ENCODE measurements around the gene ITGB1. TPM values are rescaled to one million over a fixed set of nuclear protein-coding genes. Genes with fewer than 3 reads are reported as not detected.

The ITGB1 gene
- total RNA-seq, 2 donors from 2014 or later, result 1,541 to 1,574 TPM

GRCh38 chr10:32932225-32932729 lies 25.8 kb downstream of the ITGB1 start:
- DNase-seq (ENCODE audit: low spot score) (no peak), ATAC-seq (ENCODE audit: insufficient number of reproducible peaks, low FRiP score, low read depth) (no peak)
- H3K9me3 ChIP-seq, result no peaks in the 10 kb centered on the region
- peaks cover 9% of the 10 kb centered on the region for H3K36me3 ChIP-seq
- no peak overlapping the region for H3K4me3 ChIP-seq
- no peak overlapping the region for H3K27ac ChIP-seq
- TF ChIP-seq CTCF (IDR thresholded peaks at IDR 0.05), result no peak
- peaks cover 19 to 41% of the 10 kb centered on the region in 2 donors for H3K4me1 ChIP-seq (ENCODE audit: control insufficient read depth in 1 of 2, low read depth in 2 of 2)
- H3K27me3 ChIP-seq (replicated peaks; ENCODE audit: insufficient read depth), result no peaks in the 10 kb centered on the region

- Histone ChIP-seq H3K27me3 (replicated peaks; ENCODE audit: insufficient read depth) (no peaks in the 10 kb centered on the region), H3K9me3 (no peaks in the 10 kb centered on the region), H3K36me3 (peaks cover 15% of the 10 kb centered on the region), H3K27ac (no peak overlapping the region), H3K4me3 (no peak overlapping the region), H3K4me1 (ENCODE audit: control insufficient read depth in 1 of 2, low read depth in 2 of 2) (peaks cover 22 to 34% of the 10 kb centered on the region in 2 donors)
- DNase-seq (ENCODE audit: low spot score), result no peak
- ATAC-seq (ENCODE audit: insufficient number of reproducible peaks, low FRiP score, low read depth), result no peak
- TF ChIP-seq CTCF (IDR thresholded peaks at IDR 0.05), result no peak
Measured at GRCh38 chr10:32931593-32931992, 26.4 kb downstream of the ITGB1 start.

GRCh38 chr10:32930036-32930435 lies 28.0 kb downstream of the ITGB1 start:
- H3K4me3 ChIP-seq, result no peak overlapping the region
- peaks cover 15 to 21% of the 10 kb centered on the region in 2 donors for H3K4me1 ChIP-seq (ENCODE audit: control insufficient read depth in 1 of 2, low read depth in 2 of 2)
- no peaks in the 10 kb centered on the region for H3K9me3 ChIP-seq
- no peak for TF ChIP-seq CTCF (IDR thresholded peaks at IDR 0.05)
- H3K27ac ChIP-seq, result no peak overlapping the region
- DNase-seq (ENCODE audit: low spot score) (no peak), ATAC-seq (ENCODE audit: insufficient number of reproducible peaks, low FRiP score, low read depth) (no peak)
- peaks cover 27% of the 10 kb centered on the region for H3K36me3 ChIP-seq
- H3K27me3 ChIP-seq (replicated peaks; ENCODE audit: insufficient read depth), result no peaks in the 10 kb centered on the region

- peaks cover 25% of the 10 kb centered on the region for H3K36me3 ChIP-seq
- ATAC-seq (ENCODE audit: insufficient number of reproducible peaks, low FRiP score, low read depth), result no peak
- no peak for DNase-seq (ENCODE audit: low spot score)
- no peak for TF ChIP-seq CTCF (IDR thresholded peaks at IDR 0.05)
- H3K4me1 ChIP-seq (ENCODE audit: control insufficient read depth in 1 of 2, low read depth in 2 of 2), result peaks cover 11 to 17% of the 10 kb centered on the region in 2 donors
- H3K9me3 ChIP-seq, result no peaks in the 10 kb centered on the region
- H3K27ac ChIP-seq, result no peak overlapping the region
- no peak overlapping the region for H3K4me3 ChIP-seq
- H3K27me3 ChIP-seq (replicated peaks; ENCODE audit: insufficient read depth), result no peaks in the 10 kb centered on the region
Measured at GRCh38 chr10:32929634-32930033, 28.4 kb downstream of the ITGB1 start.

GRCh38 chr10:32927750-32928149 lies 30.3 kb downstream of the ITGB1 start:
- H3K27me3 ChIP-seq (replicated peaks; ENCODE audit: insufficient read depth), result no peaks in the 10 kb centered on the region
- H3K36me3 ChIP-seq, result peaks cover 25% of the 10 kb centered on the region
- no peak for ATAC-seq (ENCODE audit: insufficient number of reproducible peaks, low FRiP score, low read depth)
- no peak overlapping the region for H3K27ac ChIP-seq
- no peaks in the 10 kb centered on the region for H3K9me3 ChIP-seq
- peaks cover 15 to 20% of the 10 kb centered on the region in 2 donors for H3K4me1 ChIP-seq (ENCODE audit: control insufficient read depth in 1 of 2, low read depth in 2 of 2)
- no peak for DNase-seq (ENCODE audit: low spot score)
- no peak for TF ChIP-seq CTCF (IDR thresholded peaks at IDR 0.05)
- H3K4me3 ChIP-seq, result no peak overlapping the region
